Prostate gland (tissue), 2 donors: Measurements from ENCODE around the gene FGF19. TPM values are rescaled to one million over a fixed set of nuclear protein-coding genes. Genes with fewer than 3 reads are reported as not detected.

Experiments
- DNase-seq: peaks from one replicate; pipeline ENCODE4 v3.0.0-alpha.2; 2019; ENCODE audit warnings: low spot score
- H3K27ac ChIP-seq, 2 donors: fragments of 200-600 bp; sonication (generic); 2 replicates each; pipeline ENCODE4 v1.5.1; 2017 to 2019
- H3K27me3 ChIP-seq: fragments of 200-600 bp; sonication (generic); replicated peaks from 2 replicates; pipeline ENCODE4 v1.5.1; 2019; ENCODE audit not compliant: insufficient read depth
- H3K36me3 ChIP-seq, 2 donors: fragments of 200-600 bp; sonication (generic); 1 replicate in 1 of 2; 2 replicates in 1 of 2; pipeline versions ENCODE4 v1.5.1 to v1.8.1; 2017 to 2019
- H3K4me1 ChIP-seq: fragments of 200-600 bp; sonication (generic); replicated peaks from 2 replicates; pipeline ENCODE4 v1.5.1; 2019
- H3K4me3 ChIP-seq, 2 donors: fragments of 200-600 bp; sonication (generic); 2 replicates each; pipeline ENCODE4 v1.5.1; 2017 to 2019
- H3K9me3 ChIP-seq: fragments of 200-600 bp; sonication (generic); 2 replicates; pipeline ENCODE4 v1.5.1; 2017
- POLR2A ChIP-seq: fragments of 450-650 bp; IDR thresholded peaks from one replicate; pipeline ENCODE4 v1.6.1; 2016; ENCODE audit warnings: antibody characterized with exemption, mild to moderate bottlenecking
- POLR2AphosphoS5 ChIP-seq: sonication (generic); formaldehyde crosslinking; IDR thresholded peaks from one replicate; pipeline ENCODE4 v1.6.1; 2017; ENCODE audit warnings: antibody characterized with exemption
- WGBS: methylation state at CpG from one replicate; pipeline ENCODE4 v1.1.5; 2018; 5-methylcytosine and 5-hydroxymethylcytosine counted together
- intact Hi-C: fragments of 100-400 bp; cut with DNase I; formaldehyde crosslinking; loops from one replicate; pipeline ENCODE4 v1.14.2; 2022
- total RNA-seq, 2 donors: library from RNA; depleted of rRNA; stranded (reverse); fragments of >200 nt; gene quantifications; one replicate each; pipeline ENCODE4 v1.1.0, GENCODE V29; 2016
- TF ChIP-seq, protein P1 (sequence below), 4 experiments: fragments of 200-600 bp in 2 of 4; fragments of 450-650 bp in 2 of 4; sonication (generic) in 2 of 4; IDR thresholded peaks; 1 replicate in 3 of 4; 2 replicates in 1 of 4; pipeline ENCODE4 v1.5.1; 2016 to 2019; ENCODE audit warnings: antibody characterized with exemption in 4 of 4, mild to moderate bottlenecking in 2 of 4, moderate library complexity in 2 of 4

FGF19 gene
- total RNA-seq, 2 donors from 2014 or later = not detected

- no peaks in the 10 kb centered on the region for H3K36me3 ChIP-seq
- H3K4me1 ChIP-seq = peaks cover 7% of the 10 kb centered on the region
- DNase-seq = no peak
- WGBS = 24% methylated on average over 33 of the region's 45 CpGs
- intact Hi-C loops = loop anchor here (5.0 kb wide), 1 partner anchor 494 kb away; no protein-coding TSS in a partner anchor
- H3K27ac ChIP-seq = no peak overlapping the region
- no peaks in the 10 kb centered on the region for H3K9me3 ChIP-seq
- peaks cover 38% of the 10 kb centered on the region for H3K27me3 ChIP-seq
- no peak overlapping the region for H3K4me3 ChIP-seq
- TF ChIP-seq POLR2A (no peak), POLR2AphosphoS5 (no peak)
- TF ChIP-seq, protein P1, sequence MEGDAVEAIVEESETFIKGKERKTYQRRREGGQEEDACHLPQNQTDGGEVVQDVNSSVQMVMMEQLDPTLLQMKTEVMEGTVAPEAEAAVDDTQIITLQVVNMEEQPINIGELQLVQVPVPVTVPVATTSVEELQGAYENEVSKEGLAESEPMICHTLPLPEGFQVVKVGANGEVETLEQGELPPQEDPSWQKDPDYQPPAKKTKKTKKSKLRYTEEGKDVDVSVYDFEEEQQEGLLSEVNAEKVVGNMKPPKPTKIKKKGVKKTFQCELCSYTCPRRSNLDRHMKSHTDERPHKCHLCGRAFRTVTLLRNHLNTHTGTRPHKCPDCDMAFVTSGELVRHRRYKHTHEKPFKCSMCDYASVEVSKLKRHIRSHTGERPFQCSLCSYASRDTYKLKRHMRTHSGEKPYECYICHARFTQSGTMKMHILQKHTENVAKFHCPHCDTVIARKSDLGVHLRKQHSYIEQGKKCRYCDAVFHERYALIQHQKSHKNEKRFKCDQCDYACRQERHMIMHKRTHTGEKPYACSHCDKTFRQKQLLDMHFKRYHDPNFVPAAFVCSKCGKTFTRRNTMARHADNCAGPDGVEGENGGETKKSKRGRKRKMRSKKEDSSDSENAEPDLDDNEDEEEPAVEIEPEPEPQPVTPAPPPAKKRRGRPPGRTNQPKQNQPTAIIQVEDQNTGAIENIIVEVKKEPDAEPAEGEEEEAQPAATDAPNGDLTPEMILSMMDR (IDR thresholded peaks at IDR 0.05) = no peak
Measured at GRCh38 chr11:69702769-69703452, 911 bp downstream of the FGF19 start.

DNA sequence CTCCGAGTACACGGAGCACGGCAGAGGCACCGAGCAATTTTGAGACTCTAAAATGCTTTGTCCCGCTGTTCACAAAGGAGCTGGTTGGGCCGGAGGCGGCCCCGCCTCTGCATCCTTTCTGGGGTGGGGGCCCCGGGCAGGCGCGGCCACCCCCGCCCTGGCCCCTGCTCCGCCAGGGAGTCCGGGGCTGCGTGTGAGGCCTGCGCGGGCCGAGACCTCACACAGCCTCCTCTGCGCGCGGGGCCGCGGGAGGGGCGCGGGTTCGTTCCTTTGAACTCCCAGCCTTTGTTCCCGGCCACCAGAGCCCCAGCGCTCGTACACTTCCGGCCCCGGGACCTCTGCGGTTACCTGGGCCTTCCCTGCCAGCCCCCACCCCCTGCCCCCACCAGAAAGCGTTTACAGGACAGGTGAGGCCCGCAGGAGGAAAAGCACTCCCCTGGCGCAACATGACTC, 1.6 kb downstream of the FGF19 start:
- TF ChIP-seq POLR2AphosphoS5 (no peak), POLR2A (no peak)
- TF ChIP-seq, protein P1 (IDR thresholded peaks at IDR 0.05) = no peak
- peaks cover 38% of the 10 kb centered on the region for H3K27me3 ChIP-seq
- no peak overlapping the region for H3K4me3 ChIP-seq
- WGBS = 15% methylated on average over 26 of the region's 35 CpGs
- no peaks in the 10 kb centered on the region for H3K36me3 ChIP-seq
- peaks cover 7% of the 10 kb centered on the region for H3K4me1 ChIP-seq
- DNase-seq = no peak
- intact Hi-C loops = loop anchor here (5.0 kb wide), 1 partner anchor 495 kb away; no protein-coding TSS in a partner anchor
- no peaks in the 10 kb centered on the region for H3K9me3 ChIP-seq
- H3K27ac ChIP-seq = no peak overlapping the region

DNA sequence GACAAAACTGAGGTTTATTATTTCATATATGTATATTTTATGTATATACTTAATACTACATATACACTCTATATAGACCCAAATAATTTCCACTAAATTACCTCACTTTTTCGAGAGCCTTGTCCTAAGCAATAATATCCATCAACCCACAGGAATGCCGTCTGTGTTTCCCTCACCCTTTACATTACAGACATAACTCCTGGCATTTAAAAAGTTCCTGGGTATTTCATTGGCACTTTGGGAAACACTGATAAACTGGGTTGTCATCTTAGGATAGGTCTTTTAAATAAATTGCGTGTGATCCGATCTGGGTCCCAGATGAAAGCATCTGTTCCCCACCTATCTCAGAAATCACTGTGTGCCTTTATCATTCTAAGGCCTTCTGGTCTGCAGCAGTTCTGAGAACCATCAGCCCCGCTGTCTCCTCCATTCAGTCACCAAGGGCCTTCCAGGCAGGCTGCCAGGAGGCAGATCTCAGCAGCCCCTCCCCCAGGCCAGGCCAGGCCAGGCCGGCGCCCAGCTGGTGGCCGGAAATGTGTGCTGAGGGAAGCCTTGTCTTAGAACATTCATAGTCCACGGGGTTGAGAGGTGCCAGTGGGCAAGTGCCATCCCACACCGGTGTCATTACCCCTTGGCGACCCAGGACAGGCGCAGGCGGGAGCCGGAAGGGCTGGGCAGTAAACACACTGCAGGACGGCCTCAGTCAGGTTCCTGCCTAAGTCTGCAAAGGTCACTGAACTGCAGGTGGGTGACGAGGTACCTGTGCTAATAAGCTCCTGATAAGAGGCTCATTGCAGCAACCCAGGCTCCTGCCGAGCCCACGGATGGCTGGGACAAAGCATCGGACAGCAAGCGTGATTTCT, 3.3 kb downstream of the FGF19 start:
- H3K4me1 ChIP-seq = peaks cover 7% of the 10 kb centered on the region
- H3K27me3 ChIP-seq = peaks cover 36% of the 10 kb centered on the region
- no peak overlapping the region for H3K27ac ChIP-seq
- no peak overlapping the region for H3K4me3 ChIP-seq
- H3K36me3 ChIP-seq = no peaks in the 10 kb centered on the region
- intact Hi-C loops = loop anchor here (5.0 kb wide), 1 partner anchor 497 kb away; no protein-coding TSS in a partner anchor
- WGBS = 71% methylated on average over 20 of the region's 20 CpGs
- DNase-seq = no peak
- TF ChIP-seq POLR2AphosphoS5 = no peak
- TF ChIP-seq, protein P1 (IDR thresholded peaks at IDR 0.05) = no peak
- no peak for TF ChIP-seq POLR2A
- H3K9me3 ChIP-seq = no peaks in the 10 kb centered on the region

DNA sequence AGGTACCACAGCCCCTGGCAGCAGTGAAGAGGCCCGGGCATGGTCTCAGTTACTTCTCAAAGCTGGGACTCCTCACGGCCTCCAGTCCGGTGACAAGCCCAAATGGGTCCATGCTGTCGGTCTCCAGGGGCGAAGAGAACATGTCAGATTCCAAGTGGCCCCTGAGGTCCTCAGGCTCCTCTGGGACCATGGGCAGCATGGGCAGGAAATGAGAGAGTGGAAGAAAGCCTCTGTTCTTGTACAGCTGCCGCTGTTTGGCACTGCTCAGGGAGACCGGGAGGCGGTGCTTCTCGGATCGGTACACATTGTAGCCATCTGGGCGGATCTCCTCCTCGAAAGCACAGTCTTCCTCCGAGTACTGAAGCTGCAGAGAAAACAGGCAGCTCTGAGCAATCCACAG, 4.6 kb downstream of the FGF19 start:
- no peak overlapping the region for H3K27ac ChIP-seq
- WGBS = 46% methylated on average over 13 of the region's 13 CpGs
- TF ChIP-seq, protein P1 (IDR thresholded peaks at IDR 0.05) = no peak
- TF ChIP-seq POLR2A = no peak
- TF ChIP-seq POLR2AphosphoS5 = no peak
- no peaks in the 10 kb centered on the region for H3K36me3 ChIP-seq
- H3K9me3 ChIP-seq = no peaks in the 10 kb centered on the region
- no peak for DNase-seq
- peaks cover 5% of the 10 kb centered on the region for H3K4me1 ChIP-seq
- intact Hi-C loops = no loop called here
- no peak overlapping the region for H3K4me3 ChIP-seq
- H3K27me3 ChIP-seq = peaks cover 23% of the 10 kb centered on the region
